HL-60/S4 (cell line): ENCODE measurements around the gene SET.
"Not testable (repeated sequence)": the region's sequence is repeated elsewhere in the genome, so short reads cannot be mapped to it uniquely, and the experiment has no call there.

Experiments
- in situ Hi-C: fragments of 300-500 bp; cut with MboI; formaldehyde crosslinking; loops from 2 replicates; pipeline ENCODE4 v1.14.3; 2022; ENCODE audit warnings: low sequenced_read_pairs

SET gene

DNA sequence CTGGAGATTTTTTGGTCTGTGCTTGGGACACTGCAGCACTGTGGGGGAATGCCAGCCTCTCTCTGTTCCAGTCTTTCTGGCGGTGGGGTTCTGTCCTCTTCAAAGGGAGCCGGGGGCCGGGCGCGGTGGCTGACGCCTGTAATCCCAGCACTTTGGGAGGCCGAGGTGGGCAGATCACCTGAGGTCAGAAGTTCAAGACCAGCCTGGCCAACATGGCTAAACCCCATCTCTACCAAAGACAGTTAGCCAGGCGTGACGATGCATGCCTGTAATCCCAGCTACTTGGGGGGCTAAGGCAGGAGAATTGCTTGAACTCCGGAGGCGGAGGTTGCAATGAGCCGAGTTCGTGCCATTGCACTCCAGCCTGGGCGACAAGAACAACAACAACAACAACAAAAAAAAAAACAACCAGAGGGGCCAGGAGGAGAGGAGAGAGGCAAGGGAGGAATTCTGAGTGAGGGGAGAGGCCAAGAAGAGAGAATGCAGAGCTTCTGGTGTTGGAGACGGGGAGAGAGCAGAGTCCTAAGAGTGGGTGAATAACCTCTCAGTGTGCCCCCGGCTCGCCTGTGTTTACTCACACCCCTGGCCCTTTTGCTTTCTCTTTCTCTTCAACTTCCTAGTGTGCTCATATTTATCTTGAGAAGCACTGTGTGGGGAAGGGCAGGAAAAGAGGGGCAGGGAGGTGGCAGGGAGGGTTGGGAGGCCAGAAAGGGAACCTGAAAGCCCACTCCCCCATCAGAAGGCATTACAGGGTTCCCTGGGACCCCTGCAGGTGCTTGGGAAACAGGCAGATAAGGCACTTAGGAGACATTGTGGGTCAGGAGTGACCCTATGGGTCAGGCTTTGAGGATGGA lies 3.2 kb upstream of the SET start:
- in situ Hi-C loops = no loop called here

DNA sequence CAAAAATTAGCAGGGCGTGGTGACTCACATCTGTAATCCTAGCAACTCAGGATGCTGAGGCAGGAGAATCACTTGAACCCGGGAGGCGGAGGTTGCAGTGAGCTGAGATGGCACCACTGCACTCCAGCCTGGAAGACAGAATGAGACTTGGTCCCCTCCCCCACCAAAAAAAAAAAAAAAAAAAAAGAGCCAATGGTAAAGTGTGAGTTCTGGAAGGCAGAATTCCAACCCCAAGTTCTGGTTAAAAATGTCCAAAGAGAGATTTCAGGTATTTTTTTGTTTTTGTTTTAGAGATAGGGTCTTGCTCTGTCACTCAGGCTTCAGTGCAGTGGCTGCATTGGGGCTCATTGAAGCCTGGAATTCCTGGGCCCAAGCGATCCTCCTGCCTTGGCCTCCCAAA lies 1.6 kb upstream of the SET start:
- in situ Hi-C loops = no loop called here

DNA sequence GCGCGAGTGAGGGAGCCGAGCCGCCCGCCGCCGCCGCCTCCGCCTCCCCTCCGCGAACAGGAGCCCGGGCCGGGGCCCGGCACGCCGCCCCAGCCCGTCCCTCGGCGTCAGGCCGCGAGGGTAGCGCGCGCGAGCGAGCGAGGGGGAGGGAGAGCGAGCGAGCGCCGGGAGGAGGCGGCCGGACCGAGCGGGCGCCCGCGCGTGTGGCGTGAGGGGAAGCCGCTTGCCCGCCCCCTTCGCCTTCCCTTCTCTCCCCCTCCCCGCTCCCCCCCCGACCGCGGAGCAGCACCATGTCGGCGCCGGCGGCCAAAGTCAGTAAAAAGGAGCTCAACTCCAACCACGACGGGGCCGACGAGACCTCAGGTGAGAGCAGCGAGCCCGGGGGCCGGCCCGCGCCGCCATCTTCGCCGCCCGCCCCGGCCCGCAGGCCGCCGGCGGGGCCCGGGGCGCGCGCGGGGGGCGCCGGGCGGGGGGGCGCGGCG lies 312 bp downstream of the SET start:
- in situ Hi-C loops = no loop called here

DNA sequence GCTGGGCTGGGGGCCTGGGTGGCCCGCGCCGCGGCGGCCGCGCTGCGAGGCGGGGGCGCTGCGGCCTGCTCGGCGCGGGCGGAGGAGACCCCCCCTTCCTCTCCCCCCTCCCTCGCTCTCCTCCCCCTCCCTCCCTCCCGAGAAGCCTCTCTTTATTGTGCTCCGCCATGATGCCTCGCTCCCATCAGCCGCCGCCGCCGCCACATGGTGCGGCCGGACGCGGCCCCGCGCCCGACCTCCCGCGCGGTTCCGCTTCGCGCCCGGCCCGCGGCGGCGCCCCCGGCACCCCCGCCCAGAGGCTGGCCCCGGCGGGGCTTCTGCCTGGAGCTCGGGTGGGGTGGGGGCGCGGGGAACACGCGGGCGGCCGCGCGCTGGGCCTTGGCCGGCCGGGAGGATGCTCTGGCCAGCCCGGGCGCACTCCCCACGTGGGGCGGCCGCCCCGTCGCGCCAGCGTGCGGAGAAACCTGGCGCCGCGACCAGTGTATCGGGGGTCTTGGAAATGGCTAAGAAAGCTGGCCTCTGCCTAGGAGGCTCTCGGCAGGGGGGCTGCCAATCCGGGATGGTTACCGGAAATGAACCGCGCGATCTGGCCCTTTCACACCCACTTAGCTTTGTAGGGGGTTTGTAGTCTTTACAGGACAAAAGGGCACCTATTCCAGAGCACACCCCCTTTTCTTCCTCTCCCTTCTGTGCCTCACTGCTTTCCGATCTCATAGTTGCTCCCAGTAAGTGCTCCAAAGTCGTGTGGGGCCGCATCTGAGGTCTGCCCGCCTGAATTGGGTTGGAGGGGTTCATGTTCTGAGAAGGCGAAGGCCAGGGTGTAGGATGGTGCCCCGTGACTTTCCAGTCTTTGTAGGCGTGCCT lies 1.0 kb downstream of the SET start:
- in situ Hi-C loops = no loop called here

DNA sequence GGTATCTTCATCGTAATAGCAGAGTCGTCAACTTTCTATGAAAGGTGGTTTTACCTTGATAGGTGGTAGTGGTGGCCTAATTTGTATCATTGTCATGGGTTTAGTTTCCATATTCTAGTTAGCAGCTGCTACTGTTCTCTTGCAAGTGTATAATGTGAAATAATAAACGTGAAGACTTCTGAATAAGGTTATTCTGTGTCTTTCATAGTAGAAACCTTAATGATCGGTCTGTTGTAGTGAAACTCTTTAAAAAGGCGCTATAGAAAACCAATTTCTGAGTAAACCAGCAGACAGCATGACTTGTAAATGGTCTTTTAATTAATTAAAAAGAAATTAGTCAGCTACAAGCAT lies 1.6 kb downstream of the SET start:
- in situ Hi-C loops = no loop called here

DNA sequence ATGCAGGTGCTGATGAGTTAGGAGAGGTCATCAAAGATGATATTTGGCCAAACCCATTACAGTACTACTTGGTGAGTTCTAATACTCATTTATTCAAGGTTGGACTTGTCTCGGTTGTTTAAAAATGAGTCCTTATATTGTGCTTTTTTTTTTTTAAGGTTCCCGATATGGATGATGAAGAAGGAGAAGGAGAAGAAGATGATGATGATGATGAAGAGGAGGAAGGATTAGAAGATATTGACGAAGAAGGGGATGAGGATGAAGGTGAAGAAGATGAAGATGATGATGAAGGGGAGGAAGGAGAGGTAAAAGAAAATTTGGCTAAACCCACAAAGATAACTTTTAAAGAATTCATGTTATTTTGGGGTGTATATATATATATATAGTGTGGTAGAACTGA lies 4.7 kb downstream of the SET start:
- in situ Hi-C loops = not testable (repeated sequence)

DNA sequence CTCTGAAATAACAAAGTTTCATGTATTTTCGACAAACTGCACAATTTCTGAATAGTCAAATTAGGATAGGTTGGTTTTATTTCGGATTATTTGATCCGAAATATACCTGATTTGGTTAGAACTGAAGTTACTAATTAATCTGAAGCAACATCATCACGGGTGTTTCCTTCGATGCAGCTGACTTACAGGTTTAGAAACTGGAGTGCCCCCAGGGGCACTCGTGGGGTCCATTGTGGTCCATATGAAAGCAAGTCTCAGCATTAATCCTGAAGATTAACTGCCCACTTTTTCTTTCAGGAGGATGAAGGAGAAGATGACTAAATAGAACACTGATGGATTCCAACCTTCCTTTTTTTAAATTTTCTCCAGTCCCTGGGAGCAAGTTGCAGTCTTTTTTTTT lies 5.3 kb downstream of the SET start:
- in situ Hi-C loops = no loop called here

DNA sequence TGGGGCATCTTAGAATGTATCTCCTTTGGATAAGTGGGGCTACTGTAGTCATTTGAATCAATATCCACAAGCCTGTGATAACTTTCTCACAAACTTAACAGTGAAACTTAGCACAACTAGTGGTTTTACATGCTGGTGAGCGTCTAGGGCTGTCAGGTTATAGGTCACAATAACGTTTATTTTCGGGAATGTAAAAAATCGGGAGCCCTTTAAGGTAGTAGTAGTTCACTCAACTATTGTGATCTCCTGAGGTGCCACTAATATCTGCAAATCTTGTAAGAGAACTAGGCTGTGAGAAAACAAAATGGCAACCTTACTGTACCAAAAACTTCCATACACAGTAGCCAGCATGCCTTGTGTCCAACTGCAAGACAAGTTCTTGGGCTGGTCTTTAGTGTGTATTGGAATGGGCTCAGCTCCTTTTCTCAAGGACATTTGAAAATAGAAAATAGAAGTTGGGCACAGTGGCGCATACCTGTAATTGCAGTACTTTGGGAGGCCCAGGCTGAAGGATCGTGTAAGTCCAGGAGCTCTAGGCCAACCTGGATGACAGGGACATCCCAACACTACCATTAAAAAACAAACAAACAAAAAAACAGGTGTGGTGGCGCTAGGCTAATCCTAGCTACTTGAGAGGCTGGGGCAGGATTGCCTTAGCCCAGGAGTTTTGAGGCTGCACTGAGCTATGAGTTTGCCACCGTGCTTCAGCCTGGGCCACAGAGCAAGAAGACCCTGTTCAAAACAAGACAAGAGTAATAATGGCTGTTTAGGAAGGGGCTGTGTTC lies 8.1 kb downstream of the SET start:
- in situ Hi-C loops = no loop called here

DNA sequence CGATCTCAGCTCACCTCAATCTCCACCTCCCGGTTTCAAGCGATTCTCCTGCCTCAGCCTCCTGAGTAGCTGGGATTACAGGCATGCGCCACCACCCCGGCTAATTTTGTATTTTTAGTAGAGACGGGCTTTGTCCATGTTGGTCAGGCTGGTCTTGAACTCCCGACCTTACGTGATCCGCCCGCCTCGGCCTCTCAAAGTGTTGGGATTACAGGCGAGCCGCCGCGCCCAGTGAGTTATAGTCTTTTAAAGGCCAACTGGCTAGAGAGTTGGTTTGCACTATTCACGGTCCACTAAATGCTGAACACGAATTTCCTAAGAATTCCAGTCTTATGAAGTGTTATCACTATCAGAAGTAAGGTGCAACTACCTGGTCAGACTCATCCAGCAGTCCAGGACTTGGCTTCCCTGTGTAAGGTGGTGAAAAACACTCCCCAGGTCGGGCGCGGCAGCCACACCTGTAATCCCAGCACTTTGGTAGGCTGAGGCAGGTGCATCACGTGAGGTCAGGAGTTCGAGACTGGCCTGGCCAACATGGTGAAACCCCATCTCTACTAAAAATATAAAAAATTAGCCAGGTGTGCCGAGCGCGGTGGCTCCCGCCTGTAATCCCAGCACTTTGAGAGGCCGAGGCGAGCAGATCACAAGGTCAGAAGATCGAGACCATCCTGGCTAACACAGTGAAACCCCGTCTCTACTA lies 10.2 kb downstream of the SET start:
- in situ Hi-C loops = not testable (repeated sequence)

DNA sequence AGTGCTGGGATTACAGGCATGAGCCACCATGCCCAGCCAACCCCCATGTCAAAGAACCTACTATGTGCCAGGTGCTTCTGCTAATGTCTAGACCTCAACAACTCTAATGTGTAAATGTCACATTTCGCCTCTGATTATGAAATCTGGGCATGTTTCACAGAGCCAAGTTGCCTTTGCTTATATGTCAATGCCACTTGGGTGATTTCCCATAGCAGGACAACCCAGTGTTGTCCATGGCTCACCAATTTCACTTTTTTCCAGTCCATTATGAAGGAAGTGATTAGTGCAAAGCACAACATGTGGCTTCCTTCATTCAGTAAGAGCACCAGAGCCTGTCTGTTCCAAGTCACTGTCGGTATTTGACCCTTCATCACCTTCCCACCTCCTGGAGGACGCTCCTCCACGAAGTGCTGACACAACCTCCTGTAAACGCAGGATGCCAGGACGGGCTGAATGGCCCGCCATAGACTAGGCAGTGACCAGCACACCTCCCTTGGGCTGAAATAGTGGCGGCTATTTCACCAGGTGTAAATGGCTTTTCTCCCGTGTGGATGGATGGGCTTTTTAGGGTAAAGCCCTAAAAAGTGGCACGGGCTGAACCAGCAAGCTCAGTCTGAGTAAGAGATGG lies 12.3 kb downstream of the SET start:
- in situ Hi-C loops = no loop called here

DNA sequence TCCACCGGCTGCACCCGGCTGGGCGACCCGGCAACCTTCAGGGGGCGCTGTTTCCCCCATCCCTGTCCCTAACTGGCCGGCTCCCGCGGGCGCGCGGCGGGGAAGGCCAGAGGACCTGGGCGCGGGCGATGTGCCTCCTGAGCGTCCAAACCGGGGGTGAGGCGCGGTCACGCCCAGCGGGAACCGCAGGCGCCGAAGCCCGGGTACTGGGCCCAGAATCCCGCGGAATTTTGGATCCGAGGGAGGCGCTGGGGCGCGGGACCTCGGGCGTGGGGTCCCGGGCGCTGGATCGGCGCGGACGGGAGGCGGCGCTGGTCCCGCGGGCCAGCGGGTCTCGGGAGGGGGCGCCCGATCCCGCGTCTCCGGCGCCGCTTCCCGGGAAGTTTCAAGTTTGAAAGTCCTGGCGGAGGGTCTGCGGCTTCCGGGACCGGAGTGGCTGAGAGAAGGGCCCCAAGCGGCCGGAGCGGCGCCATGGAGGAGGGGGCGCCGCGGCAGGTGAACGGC lies 13.5 kb downstream of the SET start, which contains the start of gene PKN3:
Gene PKN3 (plus strand): TSS at position 59 of the 504 bp plus-strand sequence. CDS start 413 bp downstream, at position 472.
- in situ Hi-C loops = no loop called here

DNA sequence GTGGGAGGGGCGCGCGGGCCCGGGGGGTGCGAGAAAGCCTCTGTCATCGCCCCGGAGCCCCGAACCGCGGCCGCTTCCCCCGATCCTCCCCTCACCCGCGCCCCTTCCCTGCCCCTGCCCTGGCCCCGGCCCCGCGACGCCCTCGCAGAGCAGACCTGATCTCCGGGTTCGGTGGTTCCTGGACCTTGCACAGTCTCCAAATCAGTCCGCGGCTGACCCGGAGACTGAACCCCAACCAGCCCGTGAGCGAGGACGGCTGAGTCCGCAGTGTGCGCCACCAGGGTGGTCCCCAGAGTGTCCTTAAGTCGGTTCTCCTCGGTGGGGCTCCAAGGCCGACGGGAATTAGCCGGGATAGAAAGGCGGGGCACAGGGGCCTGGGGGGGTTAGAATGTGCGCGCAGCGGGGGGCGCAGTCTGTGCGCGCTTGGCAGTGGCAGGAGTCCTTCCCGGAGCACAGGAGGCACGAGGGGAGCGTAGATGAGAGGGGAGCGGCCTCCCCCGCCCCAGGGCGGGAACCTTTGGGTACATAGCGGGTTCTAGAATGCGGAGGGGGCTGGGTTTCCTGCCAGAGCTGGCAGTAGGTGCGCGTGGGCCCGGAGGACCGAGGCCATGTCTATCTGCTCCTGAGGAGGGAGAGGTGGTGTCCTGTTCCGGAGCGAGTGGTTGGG lies 14.1 kb downstream of the SET start:
- in situ Hi-C loops = no loop called here

DNA sequence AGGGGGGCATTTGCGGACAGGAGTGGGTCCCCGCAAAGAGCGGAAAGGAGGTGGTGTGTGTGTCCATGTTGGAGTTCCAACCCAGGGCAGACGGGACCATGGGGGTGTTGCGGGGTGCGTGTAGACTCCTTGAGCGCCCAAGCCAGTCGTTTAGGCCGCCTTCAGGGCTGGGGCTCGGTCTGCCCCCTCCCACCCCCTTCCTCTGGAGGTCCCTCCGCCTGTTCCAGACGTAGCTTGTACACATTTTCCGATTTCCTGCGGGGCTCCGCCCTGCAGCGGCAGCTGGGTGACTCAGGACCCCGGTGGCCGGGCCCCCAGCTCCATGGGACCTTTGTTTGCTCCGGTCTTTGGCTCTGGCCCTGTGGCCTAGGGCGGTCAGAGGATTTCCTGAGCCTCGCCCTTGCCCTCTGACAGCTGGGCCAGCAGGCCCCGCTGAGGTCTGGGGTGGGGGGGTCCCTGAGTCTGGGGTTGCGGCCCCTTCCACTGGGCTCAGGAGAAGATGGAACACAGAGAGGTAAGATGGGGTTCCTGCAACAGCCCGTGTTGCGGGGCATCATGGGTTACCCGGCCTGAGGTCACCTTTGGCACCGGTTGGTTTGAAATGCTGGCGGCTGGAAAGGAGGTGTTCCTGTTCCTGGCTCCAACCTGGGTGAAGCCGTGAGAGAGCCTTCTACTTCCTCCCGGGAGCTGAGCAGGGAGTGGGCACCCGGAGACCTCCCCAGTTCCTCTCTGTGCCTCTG lies 14.8 kb downstream of the SET start:
- in situ Hi-C loops = no loop called here

DNA sequence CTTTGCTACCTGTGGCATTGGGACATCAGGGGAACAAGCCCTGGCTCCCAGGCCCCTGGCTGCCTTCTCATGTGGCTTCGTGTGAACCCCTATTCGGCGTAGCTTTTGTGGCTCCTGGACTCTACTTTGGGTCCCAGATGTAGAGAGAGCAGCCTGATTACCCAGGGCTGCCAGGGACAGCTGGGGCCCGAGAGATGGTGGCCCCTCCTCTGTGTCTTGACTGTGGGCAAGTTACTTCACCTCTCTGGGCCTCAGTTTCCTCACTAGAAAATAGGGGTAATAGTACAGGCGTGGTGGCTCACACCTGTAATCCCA lies 15.3 kb downstream of the SET start:
- in situ Hi-C loops = no loop called here

DNA sequence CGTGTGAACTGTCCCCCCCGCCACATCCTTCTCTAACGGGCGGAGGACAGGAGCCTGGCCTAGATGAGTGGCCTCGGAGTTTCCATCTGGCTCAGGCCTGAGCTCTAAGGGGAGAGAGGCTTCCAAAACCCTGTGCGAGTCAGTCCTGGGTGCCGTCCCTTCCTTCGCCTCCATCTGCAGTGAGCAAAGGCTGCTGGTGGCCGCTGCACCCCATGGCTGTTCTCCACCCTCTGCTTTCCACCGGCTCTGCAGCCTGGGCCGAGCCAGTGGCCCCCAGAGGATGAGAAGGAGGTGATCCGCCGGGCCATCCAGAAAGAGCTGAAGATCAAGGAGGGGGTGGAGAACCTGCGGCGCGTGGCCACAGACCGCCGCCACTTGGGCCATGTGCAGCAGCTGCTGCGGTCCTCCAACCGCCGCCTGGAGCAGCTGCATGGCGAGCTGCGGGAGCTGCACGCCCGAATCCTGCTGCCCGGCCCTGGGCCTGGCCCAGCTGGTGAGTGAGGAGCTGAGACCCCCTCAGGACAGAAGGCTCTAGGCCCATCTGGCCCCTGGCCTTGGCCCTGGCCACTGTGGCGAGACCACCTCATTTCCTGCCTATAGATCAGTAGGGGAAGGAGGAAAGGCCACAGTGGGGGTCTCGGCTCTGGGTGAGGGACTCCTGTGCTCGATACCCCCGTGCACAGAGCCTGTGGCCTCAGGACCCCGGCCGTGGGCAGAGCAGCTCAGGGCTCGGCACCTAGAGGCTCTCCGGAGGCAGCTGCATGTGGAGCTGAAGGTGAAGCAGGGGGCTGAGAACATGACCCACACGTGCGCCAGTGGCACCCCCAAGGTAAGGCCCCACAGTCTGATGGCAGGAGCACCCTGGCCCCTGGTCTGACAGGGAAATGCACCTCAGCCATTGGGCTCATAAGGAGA lies 16.3 kb downstream of the SET start:
- in situ Hi-C loops = no loop called here

DNA sequence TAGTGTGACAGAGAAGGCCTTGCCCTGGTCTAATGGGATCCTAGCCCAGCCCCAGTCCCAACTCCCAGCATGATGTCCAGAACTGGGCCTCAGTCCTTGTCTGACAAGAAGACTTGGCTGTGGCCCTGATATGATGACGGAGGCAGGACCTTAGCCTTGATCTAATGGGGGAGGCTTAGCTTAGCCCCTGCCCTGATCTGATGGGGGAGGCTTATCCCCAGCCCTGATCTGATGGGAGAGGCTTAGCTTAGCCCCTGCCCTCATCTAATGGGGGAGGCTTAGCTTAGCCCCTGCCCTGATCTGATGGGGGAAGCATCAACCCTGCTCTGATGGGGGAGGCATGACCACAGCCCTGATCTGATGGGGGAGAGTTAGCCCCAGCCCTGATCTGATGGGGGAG lies 17.0 kb downstream of the SET start:
- in situ Hi-C loops = no loop called here

DNA sequence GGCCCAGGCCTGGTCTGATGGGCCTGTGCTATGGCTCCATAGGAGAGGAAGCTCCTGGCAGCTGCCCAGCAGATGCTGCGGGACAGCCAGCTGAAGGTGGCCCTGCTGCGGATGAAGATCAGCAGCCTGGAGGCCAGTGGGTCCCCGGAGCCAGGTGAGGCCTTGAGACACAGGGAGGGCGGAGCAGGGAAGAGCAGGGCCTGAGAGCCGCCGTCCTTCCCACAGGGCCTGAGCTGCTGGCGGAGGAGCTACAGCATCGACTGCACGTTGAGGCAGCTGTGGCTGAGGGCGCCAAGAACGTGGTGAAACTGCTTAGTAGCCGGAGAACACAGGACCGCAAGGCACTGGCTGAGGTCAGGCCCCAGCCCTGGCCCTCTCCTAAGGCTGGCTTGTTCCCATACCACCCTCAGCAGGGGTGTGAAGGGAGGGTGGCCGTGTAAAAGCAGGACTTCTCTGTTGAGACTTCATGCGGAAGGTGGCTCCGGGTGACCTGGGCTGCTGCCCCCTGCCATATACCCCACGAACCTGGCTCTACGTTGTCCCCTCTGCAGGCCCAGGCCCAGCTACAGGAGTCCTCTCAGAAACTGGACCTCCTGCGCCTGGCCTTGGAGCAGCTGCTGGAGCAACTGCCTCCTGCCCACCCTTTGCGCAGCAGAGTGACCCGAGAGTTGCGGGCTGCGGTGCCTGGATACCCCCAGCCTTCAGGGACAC lies 17.8 kb downstream of the SET start:
- in situ Hi-C loops = no loop called here
